Smooth muscle cell (in vitro differentiated cells): Measurements from ENCODE around the gene SREK1. TPM values are rescaled to one million over a fixed set of nuclear protein-coding genes. Genes with fewer than 3 reads are reported as not detected.

Experiments
- DNase-seq: peaks from one replicate; lab custom pipeline; 2025; ENCODE audit not compliant: unreplicated experiment; lab: John Stamatoyannopoulos, UW
- H2AFZ ChIP-seq: fragments of 200-600 bp; sonication (generic); 2 replicates; pipeline ENCODE4 v1.6.0; 2016; ENCODE audit warnings: antibody characterized with exemption, low read depth, mild to moderate bottlenecking
- H3F3A ChIP-seq: fragments of 200-600 bp; sonication (generic); 2 replicates; pipeline ENCODE4 v1.6.0; 2017; ENCODE audit warnings: antibody characterized with exemption, low read depth
- H3K27ac ChIP-seq: fragments of 200-600 bp; sonication (generic); 2 replicates; pipeline ENCODE4 v1.5.1; 2016; ENCODE audit warnings: low read depth, mild to moderate bottlenecking
- H3K27me3 ChIP-seq: fragments of 200-600 bp; sonication (generic); 2 replicates; pipeline ENCODE4 v1.6.1; 2016; ENCODE audit warnings: low read depth, mild to moderate bottlenecking
- H3K36me3 ChIP-seq: fragments of 200-600 bp; sonication (generic); 2 replicates; pipeline ENCODE4 v1.5.1; 2016; ENCODE audit warnings: low read depth
- H3K4me1 ChIP-seq: fragments of 200-600 bp; sonication (generic); 2 replicates; pipeline ENCODE4 v1.5.1; 2016; ENCODE audit warnings: low read depth
- H3K4me2 ChIP-seq: fragments of 200-600 bp; sonication (generic); 2 replicates; pipeline ENCODE4 v1.6.0; 2016; ENCODE audit warnings: mild to moderate bottlenecking
- H3K4me3 ChIP-seq: fragments of 200-600 bp; sonication (generic); 2 replicates; pipeline ENCODE4 v1.5.1; 2016; ENCODE audit warnings: mild to moderate bottlenecking
- H3K79me2 ChIP-seq: fragments of 200-600 bp; sonication (generic); 2 replicates; pipeline ENCODE4 v1.6.0; 2016; ENCODE audit warnings: low read depth, mild to moderate bottlenecking
- H3K9ac ChIP-seq: fragments of 200-600 bp; sonication (generic); 2 replicates; pipeline ENCODE4 v1.6.0; 2016; ENCODE audit warnings: low read depth
- H3K9me3 ChIP-seq: fragments of 200-600 bp; sonication (generic); replicated peaks from 2 replicates; pipeline ENCODE4 v1.5.1; 2016; ENCODE audit warnings: low read depth
- H4K20me1 ChIP-seq: fragments of 200-600 bp; sonication (generic); 2 replicates; pipeline ENCODE4 v1.6.0; 2016; ENCODE audit warnings: low read depth
- CTCF ChIP-seq: fragments of 200-600 bp; sonication (generic); IDR thresholded peaks from 2 replicates; pipeline ENCODE4 v1.5.1; 2017; ENCODE audit warnings: borderline replicate concordance, mild to moderate bottlenecking, antibody characterized with exemption; ENCODE audit not compliant: insufficient read depth, poor library complexity, severe bottlenecking
- WGBS: methylation state at CpG from one replicate; pipeline ENCODE4 v1.1.7; 2016; ENCODE audit warnings: low lambda C conversion rate; 5-methylcytosine and 5-hydroxymethylcytosine counted together
- polyA plus RNA-seq: library from polyadenylated mRNA; unstranded; fragments of >200 nt; fragmentation: Nextera tagmentation; extraction: Ambion mirVana; gene quantifications from 2 replicates; pipeline ENCODE4 v1.2.1, GENCODE V29; 2016
- total RNA-seq: library from RNA; depleted of rRNA; stranded (reverse); fragments of >200 nt; gene quantifications from 2 replicates; pipeline ENCODE4 v1.2.3, GENCODE V29; 2014

Gene SREK1
- total and polyA plus RNA-seq, 2 experiments from 2014 or later: 31.0 to 70.9 TPM

DNA sequence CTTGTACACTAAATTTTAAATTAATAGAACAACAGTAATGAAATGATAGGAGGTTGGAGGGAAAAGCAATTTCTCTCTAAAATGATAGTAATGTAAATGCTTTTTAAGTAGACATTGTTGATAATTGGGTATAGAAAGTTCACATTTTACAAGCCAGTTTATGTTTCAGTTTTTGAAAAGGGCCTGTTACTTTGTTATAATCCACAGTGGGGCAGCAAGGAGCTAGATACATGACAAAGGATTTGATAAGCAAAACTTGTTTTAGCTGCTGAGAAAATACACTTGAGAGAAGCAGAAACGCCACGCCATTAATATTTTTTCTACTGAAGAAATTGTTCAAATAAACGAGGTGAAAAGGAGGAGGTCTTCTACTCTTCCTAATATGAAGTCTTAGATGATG lies 30.2 kb downstream of the SREK1 start:
- DNase-seq: no peak
- Histone ChIP-seq H3F3A (no peaks in the 10 kb centered on the region), H3K4me2 (no peak overlapping the region), H4K20me1 (peaks cover 35% of the 10 kb centered on the region), H3K4me3 (no peak overlapping the region), H3K27ac (no peak overlapping the region), H3K27me3 (no peaks in the 10 kb centered on the region), H3K9ac (no peak overlapping the region), H3K36me3 (peaks cover 56% of the 10 kb centered on the region), H3K79me2 (no peaks in the 10 kb centered on the region), H2AFZ (no peak overlapping the region), H3K4me1 (no peaks in the 10 kb centered on the region), H3K9me3 (no peaks in the 10 kb centered on the region)
- 85% methylated on average over 3 of the region's 3 CpGs for WGBS
- TF ChIP-seq CTCF: no peak

DNA sequence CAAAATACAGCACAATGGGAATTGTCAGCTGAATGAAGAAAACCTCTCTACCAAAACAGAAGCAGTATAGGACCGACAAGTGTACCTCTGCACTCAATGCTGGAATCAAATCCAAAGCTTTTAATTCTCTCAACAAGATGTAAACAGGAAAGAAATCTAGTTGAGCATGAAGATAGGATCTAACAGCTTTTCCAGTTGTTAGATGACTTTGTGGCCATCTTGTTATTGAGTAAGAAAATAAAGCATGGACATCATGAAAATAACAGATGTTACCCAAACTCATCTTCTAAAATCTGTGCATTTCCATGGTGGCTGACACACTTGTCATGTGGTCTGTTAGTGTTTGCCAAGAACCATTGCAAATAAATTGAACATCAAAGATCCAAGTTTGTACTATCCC lies 34.7 kb downstream of the SREK1 start:
- 96% methylated on average over 1 of the region's 1 CpG for WGBS
- H3K4me3 ChIP-seq: no peak overlapping the region
- peaks cover 33% of the 10 kb centered on the region for H4K20me1 ChIP-seq
- H3F3A ChIP-seq: no peaks in the 10 kb centered on the region
- H3K9me3 ChIP-seq: no peaks in the 10 kb centered on the region
- no peak overlapping the region for H3K4me2 ChIP-seq
- DNase-seq: no peak
- peaks cover 43% of the 10 kb centered on the region for H3K36me3 ChIP-seq
- H3K4me1 ChIP-seq: no peaks in the 10 kb centered on the region
- H2AFZ ChIP-seq: no peak overlapping the region
- H3K79me2 ChIP-seq: no peaks in the 10 kb centered on the region
- H3K27ac ChIP-seq: no peak overlapping the region
- no peak overlapping the region for H3K9ac ChIP-seq
- no peaks in the 10 kb centered on the region for H3K27me3 ChIP-seq
- TF ChIP-seq CTCF: no peak

DNA sequence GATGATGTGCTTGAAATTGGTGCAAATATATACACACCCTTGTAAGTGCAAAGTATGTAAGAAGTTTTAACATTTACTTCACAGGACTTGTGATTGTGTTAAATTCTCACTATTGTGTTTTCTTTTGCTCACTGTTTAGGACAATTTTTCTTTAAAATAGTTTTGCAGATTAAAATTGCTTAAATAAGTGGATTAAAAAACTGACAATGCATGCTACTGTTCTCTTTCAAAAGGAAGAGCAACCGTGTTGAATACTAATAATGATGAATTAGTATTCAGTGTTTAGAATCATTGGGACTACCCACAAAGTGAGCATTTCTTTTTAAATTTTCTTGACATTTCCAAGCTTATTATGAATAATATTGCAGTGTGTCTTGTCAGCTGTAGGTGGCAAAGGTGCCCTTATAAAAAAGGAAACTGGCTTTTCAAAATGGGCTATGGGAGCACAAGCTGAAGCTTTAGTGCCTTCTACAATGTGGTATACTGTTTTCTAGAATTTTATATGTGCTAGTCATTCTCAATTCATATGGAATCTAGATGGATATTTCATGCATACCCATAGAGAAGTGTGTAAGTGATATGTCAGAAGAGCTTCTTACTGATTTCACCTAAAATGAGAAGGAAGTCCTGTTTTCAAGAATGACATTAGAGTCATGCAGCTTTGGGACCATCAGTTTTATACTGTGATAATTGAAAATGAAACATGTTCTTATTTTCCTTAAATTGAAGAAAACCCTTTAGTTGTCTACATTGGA lies 35.4 kb downstream of the SREK1 start:
- no peak for TF ChIP-seq CTCF
- DNase-seq: no peak
- no peaks in the 10 kb centered on the region for H3K9me3 ChIP-seq
- peaks cover 43% of the 10 kb centered on the region for H3K36me3 ChIP-seq
- H3K4me2 ChIP-seq: no peak overlapping the region
- no peak overlapping the region for H2AFZ ChIP-seq
- H3K4me1 ChIP-seq: no peaks in the 10 kb centered on the region
- H3K27ac ChIP-seq: no peak overlapping the region
- H3K4me3 ChIP-seq: no peak overlapping the region
- no peaks in the 10 kb centered on the region for H3K27me3 ChIP-seq
- no peaks in the 10 kb centered on the region for H3F3A ChIP-seq
- H4K20me1 ChIP-seq: peaks cover 33% of the 10 kb centered on the region
- WGBS: 100% methylated on average over 1 of the region's 1 CpG
- H3K9ac ChIP-seq: no peak overlapping the region
- no peaks in the 10 kb centered on the region for H3K79me2 ChIP-seq
